HFF-Myc (cell line): ENCODE results near the gene PTGER3.
"Not testable (repeated sequence)": the region's sequence is repeated elsewhere in the genome, so short reads cannot be mapped to it uniquely, and the experiment has no call there.

ENCODE experiments used
- DNase-seq: peaks from one replicate; pipeline ENCODE4 v3.0.0-alpha.2; 2011; ENCODE audit warnings: low read depth; ENCODE audit errors: extremely low read depth
- H3K4me3 ChIP-seq: replicated peaks from 2 replicates; pipeline ENCODE4 v1.5.1; 2011; ENCODE audit warnings: low read depth, mild to moderate bottlenecking, control low read depth, low read length
- TF ChIP-seq, protein P1 (sequence below): IDR thresholded peaks from 2 replicates; pipeline ENCODE4 v1.5.1; 2012; ENCODE audit warnings: mild to moderate bottlenecking, low read depth, low read length, control low read depth; ENCODE audit errors: missing control alignments

PTGER3 gene

DNA sequence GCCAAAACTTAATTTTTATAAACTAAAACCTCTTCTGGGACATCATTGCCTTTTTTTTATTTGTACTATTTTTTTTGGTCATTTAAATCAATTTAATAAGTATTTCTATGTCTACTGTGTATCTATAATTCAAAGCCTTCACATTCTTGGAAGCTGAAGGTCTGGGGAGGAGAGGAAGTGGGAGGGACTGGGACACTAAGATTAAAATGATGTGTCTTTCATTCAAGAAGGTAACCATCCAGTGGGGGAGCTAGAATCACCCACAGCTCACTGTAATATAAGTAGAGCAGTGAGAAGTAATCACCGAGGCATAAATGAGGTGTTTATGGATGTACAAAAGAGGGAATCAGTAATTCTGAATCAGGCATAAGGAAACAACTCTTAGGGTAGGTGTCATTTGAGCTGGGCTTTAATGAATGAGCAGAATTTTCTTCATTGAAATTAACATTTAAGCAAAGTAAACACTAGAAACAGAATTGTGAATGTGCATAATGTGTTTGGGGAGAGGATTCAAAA, 52.8 kb downstream of the PTGER3 start:
- DNase-seq, result no peak
- TF ChIP-seq, protein P1, sequence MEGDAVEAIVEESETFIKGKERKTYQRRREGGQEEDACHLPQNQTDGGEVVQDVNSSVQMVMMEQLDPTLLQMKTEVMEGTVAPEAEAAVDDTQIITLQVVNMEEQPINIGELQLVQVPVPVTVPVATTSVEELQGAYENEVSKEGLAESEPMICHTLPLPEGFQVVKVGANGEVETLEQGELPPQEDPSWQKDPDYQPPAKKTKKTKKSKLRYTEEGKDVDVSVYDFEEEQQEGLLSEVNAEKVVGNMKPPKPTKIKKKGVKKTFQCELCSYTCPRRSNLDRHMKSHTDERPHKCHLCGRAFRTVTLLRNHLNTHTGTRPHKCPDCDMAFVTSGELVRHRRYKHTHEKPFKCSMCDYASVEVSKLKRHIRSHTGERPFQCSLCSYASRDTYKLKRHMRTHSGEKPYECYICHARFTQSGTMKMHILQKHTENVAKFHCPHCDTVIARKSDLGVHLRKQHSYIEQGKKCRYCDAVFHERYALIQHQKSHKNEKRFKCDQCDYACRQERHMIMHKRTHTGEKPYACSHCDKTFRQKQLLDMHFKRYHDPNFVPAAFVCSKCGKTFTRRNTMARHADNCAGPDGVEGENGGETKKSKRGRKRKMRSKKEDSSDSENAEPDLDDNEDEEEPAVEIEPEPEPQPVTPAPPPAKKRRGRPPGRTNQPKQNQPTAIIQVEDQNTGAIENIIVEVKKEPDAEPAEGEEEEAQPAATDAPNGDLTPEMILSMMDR, result no peak
- H3K4me3 ChIP-seq, result no peak overlapping the region

- H3K4me3 ChIP-seq, result no peak overlapping the region
- DNase-seq, result no peak
- TF ChIP-seq, protein P1, result no peak
Measured at GRCh38 chr1:70993798-70994197, 53.8 kb downstream of the PTGER3 start.

- DNase-seq, result no peak
- H3K4me3 ChIP-seq, result no peak overlapping the region
- TF ChIP-seq, protein P1, result no peak
Measured at GRCh38 chr1:70992521-70992920, 55.1 kb downstream of the PTGER3 start.

DNA sequence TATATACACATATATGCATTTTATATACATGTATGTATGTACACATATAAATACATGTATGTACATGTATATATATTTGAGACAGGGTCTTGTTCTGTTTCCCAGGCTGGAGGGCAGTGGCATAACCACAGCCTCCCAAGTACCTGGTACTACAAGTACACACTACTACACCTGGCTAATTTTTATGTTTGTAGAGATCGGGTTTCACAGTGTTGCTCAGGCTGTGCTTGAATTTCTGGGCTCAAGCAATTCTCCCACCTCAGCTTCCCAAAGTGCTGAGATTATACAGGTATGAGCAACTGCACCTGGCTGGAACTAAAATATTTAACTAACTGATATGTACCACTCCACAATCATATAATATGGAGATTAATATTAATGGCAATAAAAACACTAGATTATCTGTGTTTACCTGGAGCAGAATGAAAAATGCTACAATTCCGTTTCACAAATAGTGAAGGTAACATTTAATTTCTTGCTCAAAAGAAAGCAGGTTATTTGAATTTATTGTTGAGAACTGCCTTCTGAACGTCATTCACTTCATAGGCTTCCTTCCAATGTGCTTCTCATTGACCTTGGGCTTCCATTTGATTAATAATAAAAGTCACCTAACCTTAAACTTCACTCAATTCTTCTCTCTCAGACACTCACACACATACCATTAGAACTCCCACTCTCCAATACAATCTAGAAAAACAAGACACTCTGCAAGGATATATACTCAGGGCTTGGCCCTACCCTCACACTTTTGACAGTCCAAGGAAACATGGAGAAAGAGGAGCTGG, 57.0 kb downstream of the PTGER3 start:
- DNase-seq, result no peak
- TF ChIP-seq, protein P1, result no peak
- no peak overlapping the region for H3K4me3 ChIP-seq

DNA sequence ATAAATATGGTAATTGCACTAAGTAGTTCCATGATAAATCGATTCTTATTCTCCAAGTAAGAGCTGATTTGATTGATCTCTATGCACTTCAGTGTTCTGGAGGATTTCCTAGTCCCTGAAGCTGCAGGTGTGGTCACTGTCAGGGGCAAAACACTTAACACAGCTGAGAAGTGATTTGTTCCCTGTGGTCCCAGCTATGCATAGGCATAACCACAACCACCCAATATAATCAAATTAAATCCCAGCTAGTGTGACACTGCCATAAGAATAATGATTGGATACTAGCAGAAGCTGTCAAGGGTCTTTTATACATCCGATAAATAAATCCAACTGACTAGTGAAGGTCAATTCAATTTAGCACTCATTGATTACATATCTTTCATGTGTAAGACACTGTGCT, 60.1 kb downstream of the PTGER3 start:
- TF ChIP-seq, protein P1, result no peak
- DNase-seq, result no peak
- H3K4me3 ChIP-seq, result no peak overlapping the region

DNA sequence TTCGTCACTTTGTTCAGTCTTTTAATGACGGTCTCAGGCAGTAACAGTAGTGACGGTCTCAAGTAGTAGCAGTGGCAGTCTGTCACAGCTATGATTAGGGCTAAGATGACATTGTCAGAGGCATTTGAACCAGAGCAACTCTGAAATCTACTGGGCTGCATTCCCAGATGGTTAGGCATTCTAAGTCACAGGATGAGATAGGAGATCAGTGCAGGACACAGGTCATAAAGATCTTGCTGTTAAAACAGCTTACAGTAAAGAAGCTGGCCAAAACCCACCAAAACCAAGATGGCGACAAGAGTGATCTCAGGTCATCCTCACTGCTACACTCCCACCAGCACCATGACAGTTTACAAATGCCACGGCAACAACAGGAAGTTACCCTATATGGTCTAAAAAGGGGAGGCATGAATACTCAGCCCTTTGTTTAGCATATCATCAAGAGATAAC, 61.8 kb downstream of the PTGER3 start:
- DNase-seq, H3K4me3 ChIP-seq: not testable (repeated sequence)

DNA sequence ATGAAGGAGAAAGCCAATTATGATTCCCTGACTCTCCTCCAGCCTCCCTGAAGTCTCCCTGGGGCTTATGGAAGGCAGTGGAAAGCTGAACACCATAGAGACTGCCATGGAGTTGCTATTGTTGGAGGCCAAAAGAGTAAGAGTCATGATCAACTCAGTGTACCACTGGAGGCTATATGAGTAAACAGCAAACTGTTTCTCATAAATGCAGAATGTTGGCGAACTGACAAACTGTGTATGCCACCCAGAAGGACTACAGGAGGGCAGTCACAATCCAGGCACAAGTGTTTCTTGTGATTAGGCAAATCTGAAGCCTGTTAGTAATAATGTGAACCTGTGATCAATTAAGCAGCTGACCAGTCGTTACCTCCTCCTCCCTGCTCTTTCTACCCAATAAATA, 62.3 kb downstream of the PTGER3 start:
- not testable (repeated sequence) for DNase-seq, H3K4me3 ChIP-seq

DNA sequence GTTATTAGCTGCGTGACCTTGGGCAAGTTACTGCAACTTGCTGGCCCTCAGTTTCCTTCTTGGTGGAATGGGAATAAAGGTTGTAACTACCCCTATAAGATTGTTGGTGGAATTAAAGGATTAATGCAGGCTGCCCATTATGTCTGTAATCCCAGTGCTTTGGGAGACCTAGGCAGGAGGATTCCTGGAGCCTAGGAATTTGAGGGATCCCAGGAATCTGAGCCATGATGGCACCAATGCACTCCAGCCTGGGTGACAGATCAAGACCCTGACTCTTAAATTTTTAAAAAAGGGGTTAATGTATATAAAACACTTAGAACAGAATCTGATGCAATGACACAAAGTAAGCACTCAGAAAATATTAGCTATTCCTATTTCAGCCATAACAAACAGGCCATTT, 67.3 kb downstream of the PTGER3 start:
- TF ChIP-seq, protein P1, result no peak
- H3K4me3 ChIP-seq, result no peak overlapping the region
- DNase-seq, result no peak
